Vagina (tissue), 2 donors: ENCODE results near the gene PHLDA3.

Source experiments
- CTCF ChIP-seq, 3 experiments: fragments of 450-650 bp in 2 of 3; fragments of 200-600 bp in 1 of 3; sonication (generic) in 1 of 3; IDR thresholded peaks; one replicate each; pipeline ENCODE4 v1.5.1; 2017 to 2019; ENCODE audit warnings: antibody characterized with exemption in 3 of 3, mild to moderate bottlenecking in 2 of 3, moderate library complexity in 2 of 3
- POLR2A ChIP-seq, 2 donors: fragments of 450-650 bp; IDR thresholded peaks; one replicate each; pipeline ENCODE4 v1.6.1; 2017; ENCODE audit warnings: antibody characterized with exemption in 2 of 2, mild to moderate bottlenecking in 2 of 2, moderate library complexity in 2 of 2

GRCh38 chr1:201493757-201494617, 25.0 kb upstream of the PHLDA3 start:
- TF ChIP-seq CTCF (IDR thresholded peaks at IDR 0.05) (no peak), POLR2A (IDR thresholded peaks at IDR 0.05) (no peak)
